HG02610 (cell line): ENCODE results near the gene SLCO2A1.

Source experiments
- ATAC-seq: cut with Tn5 transposase; IDR thresholded peaks from one replicate; pipeline ENCODE4 v1.9.1; 2021; ENCODE audit warnings: mild to moderate bottlenecking, moderate library complexity; ENCODE audit not compliant: unreplicated experiment

Gene SLCO2A1

DNA sequence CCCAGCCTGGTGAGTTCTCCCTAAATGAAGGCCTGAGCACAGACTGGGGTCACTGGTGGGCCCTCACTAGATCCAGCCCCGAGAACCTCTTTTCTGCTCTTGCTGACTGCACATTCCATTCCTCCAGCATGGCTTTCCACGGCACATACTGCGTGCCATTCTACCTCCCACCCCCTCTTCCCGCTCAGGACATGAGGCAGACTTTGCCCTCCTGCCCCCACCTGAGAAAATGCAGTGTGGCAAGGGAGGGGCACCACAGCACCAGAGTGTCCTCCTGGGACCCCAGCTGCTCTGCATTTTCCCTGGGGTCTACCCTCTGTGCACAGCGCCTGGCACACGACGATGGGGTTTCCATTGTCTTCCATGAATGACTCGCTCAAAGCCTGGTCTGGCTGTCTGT, 6.1 kb upstream of the SLCO2A1 start:
- no peak for ATAC-seq

DNA sequence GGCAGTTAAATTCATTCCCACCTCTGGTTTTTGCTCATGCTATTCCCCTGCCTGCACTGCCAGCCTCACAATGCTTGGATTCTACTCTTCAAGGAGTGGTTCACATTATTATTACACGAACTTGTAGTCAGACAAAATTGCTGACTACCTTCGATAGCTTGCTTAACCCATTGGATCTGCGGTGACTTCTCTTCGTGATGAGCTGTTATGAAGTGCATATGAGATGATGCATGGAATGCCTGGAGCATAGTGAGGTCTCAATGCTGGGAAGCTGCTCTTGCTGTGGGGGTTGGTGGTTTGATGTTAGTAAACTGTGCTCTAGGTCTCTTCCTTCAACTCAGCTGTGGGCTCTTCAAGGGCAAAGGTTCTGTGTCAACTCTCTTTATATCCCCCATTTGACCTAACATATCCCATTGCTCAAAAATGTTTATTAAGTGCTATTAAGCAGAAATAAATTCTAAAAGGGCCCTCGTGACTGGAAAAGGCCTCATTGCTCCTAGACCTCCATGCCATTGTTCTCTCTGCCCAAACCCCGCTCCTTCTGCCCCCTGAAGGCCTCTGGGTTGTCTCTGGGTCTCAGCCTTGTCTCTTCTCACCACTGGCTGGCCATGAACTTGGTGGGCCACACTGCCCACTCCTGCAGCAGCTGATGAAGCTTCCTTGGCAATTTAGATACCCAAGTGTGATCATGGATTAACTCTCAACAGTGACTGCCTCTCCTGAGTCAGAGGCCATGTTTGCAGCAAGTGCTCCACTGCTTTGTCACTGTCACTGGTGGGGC, 4.5 kb upstream of the SLCO2A1 start:
- no peak for ATAC-seq

DNA sequence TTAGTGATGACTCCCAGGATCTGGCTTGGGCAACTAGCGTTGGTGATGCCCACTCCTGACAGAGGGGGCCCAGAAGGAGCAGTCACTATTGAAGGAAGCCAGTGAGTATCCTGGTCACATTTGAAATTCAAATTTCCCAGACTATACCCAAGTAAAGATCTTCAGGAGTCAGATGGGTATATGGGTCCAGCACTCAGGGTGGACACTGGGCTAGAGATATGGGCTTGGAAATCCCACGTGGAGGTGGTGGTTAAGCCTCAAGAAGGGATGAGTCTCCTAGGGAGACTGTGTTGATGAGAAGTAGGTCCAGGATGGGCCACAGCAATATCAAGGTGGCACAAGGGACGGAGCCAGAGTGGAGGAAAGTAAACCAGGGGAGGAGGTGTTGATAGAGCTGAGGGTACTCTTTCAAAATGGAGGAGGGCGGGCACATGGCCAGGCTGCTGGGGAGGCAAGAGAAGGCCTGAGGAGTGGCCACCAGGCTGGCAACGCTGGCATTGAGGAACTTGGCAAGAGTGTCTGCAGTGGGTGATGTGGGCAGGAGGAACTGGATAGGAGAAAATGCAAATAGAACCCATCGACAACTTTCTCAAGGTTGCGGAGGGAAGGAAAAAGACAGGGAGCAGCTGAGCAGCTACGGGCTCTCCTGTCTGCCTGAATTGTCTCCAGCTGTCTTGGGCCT, 3.7 kb upstream of the SLCO2A1 start:
- ATAC-seq = no peak

DNA sequence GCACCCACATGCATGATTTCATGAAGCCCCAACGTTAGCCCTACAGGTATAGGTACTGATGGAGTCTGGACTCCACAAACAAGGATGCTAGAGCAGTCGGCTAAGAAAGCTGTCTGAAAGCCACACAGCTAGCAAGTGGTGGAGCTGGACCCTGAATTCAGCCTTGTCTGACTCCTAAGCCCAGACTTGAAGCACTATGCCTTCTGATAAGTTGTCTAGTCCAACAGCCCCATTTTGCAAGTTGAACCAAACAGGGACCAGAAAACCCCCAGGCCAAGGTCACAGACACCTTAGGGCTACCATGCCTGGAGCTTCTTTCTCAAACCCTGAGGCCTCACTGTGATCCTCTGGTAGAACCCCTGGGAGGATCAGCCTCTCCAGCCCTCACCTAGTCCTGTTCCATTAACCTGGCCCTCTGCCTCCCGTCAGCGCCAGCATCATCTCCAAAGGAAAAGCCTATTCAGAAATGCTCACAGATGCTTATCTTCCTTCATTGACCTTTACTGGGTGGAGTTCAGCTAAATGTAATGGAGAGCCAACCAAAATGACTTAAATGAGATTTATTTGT, 1.7 kb upstream of the SLCO2A1 start:
- ATAC-seq = no peak

DNA sequence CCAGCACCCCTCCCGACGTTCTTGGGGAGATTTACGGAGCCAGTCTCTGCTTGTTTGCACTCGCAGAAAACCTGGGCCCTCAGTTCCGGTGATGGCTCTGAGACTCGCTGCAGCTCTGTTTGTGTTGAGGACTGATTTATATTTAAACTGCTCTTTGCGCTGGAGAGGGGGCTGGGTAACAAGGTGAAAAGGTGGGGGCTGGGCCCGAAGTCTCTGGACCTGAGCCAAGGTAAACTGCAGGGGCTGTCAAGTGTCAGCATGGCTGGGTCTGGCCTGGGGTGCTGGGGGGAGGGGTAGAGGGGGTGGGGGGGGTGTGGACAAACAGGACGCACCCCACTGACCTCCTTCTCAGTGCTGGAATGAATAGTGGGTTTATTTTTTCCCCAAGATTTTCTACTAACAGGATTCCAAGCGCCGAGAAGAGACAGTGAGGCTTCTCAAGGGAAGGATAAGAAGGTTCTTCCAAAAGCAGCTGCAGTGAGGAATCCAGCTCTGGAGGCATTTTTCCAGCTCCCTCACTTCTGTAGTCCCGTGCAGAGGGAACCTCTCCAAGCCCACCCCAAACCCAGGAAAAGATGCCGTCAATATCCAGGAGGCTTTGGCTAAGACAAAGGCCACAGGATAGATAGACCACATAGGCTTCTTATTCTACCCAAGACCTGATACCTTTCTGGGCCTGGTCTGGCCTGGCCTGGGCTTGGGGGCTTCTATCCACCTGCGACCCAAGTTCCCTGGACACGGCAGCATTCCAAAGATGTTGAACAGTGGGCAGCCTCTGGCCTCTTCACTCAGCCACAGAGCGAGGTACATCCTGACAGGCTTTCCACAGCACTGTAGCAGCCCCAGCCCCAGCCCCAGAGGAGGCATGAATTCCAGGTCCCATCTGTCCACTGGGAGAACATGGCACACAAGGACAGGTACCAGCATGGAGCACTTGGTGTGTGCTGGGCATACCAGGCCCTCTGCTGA, 938 bp upstream of the SLCO2A1 start:
- no peak for ATAC-seq

DNA sequence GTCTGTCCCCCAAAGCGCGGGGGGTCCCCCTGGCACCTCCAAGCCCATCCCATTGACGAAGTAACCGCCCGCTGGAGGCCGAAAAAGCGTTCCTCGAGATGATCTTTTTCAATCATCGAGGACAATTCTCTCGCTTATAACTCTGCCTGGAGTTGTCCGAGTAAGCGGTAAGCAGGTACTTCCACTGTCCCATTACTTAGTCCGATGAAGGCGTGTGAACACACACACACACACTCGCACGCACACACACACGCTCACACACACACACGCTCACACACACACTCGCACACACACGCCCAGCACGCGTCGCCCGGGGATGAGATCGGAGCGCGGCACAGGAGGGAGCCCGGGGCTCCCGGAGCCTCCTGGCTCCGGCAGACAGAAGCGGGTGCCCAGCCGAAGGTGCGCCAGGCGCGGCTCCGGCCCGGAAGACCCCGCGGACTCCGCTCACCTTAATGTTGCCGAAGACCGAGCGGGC, 430 bp downstream of the SLCO2A1 start:
- no peak for ATAC-seq

DNA sequence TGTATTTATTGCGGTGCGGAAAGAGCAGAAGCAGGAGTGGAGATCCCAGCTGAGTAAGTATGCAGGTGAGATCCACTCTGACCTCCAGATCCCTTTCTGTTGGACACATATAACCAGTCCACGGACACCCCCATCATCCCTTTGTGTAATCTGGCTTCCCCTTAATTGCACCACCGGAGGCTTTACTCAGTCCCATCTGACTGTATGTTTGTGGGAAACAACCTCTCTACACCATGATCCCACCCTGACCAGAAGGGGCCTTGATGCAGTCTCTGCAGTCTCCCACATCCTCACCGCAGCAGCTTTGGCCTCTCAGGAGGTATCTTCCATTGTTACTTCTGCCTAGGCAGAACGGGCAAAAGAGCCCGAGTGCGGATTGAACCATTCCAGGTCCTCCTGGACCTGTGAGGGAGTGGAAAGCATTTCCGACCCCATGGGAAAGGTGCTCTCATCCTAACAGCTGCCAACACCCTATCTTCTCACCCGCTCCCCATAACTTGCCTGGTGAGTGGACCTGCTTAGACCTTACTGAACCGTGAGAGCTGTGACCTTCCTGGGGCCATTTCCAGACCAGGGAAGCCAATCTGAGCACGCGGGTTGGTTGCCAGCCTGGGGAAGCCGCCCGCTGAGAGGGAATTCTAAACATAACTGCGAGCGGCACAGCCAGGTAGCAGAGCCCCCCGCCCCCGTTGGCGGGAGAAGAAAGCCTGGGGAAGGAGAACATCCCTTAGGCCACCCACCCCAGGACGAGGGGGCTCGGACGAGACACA, 1.1 kb downstream of the SLCO2A1 start:
- ATAC-seq = no peak

DNA sequence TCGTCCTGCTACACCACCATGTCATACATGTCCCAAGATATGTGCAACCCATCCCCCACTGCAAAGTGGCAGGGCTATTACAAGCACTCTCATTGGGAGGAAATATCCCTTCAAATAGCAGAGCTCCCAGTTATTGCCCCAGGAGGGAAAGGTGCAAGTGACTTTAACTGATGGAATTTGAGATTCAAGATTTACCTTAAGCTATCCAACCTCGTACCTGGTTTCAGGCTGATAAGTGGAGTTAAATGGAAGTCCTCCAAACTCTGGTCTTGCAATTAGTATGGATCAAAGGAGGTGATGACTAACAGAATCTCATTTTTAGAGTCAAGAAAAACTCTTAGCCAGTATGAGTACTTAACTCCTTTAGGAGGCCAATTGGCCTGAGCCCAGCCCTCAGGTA, 2.1 kb downstream of the SLCO2A1 start:
- ATAC-seq = no peak

DNA sequence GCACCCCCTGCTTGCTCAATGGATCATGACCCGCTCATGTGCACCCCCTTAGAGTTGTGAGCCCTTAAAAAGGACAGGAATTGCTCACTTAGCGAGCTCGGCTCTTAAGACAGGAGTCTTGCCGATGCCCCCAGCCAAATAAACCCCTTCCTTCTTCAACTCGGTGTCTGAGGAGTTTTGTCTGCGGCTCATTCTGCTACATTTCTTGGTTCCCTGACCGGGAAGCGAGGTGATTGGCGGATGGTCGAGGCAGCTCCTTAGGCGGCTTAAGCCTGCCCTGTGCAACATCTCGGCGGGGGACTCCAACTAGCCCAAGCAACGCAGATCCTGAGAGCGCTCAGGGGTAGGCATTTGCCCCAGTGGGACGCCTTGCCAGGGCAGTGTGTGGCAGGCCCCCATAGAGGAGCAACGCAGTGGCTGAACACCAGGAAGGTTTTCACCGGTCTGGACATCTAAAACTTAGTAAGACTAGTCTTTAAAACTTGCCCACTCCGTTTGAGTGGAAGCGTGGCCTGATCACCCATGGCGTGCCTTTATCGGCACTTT, 9.5 kb downstream of the SLCO2A1 start:
- no peak for ATAC-seq

DNA sequence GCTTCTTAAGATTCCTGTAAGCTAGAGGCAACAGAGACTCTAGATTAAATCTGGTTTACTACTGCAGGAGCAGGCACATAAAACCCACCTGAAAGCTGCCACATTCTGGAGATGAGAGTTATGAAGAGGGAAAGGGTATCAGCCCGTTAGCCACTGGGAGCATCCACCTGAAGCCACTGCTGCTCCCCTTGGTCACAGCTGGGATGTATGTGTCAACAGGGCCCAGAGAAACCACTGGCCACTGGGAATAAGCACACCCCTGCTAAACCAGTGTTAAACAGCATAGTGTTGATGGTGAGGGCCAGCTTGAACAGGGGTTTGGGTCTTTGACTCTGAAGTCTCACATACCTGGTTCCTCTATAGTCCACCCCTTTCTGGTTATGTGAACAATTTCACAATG, 10.9 kb downstream of the SLCO2A1 start:
- no peak for ATAC-seq

DNA sequence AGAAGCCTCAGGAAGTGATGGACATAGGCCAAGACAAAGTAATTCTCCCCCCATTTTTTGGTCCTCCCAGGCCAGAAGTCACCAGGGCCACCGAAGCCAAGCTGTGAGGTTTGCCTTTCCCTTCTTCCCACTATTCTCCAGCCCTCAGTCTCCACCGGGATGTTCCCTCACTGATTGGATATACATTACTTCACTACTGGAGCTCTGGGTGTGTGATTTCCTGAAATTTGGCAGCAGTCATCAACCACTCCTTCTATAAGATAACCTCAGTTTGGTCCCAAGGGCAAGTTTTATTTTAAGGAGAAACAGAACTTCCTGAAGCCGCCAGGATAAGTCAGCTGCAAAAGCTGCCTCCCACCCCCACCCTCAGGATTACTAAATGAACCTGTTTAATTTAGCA, 11.3 kb downstream of the SLCO2A1 start:
- no peak for ATAC-seq

DNA sequence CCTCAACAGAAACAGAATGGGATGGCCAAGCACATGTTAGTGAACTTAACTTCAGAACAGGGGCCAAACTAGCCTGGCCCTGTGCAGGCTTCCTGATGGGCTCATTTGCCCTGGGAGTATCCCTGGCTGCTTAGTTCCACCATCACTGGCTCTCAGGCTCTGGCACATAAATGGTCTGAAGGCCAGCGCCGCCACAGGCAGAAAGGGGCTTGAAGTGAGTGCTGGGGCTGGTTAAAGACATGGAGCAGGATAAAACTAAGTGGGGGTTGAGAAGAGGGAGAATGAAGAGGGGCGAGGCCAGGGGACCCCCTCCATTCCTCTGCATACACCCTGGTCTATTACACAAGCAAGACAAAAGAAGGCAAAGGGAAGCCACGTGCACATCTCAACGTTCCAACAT, 12.2 kb downstream of the SLCO2A1 start:
- ATAC-seq = no peak

DNA sequence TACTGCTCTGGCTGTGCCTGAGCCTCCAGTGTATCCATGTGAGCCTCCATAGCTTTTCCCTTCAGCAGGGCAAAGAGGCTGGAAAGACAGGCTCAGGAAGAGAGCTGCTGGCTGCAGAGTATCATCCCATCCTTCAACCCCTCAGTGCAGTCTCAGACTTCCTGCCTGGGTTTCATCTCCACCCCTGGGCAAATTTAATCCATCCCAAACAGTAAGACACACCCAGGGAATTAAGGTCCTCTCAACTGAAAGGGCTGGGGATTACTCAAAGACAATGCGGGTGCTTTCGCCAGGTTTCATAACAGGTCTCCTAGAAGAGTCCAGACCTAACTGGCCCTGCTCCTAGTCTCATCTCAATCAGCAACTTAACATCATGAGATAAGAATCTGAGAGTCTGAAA, 15.5 kb downstream of the SLCO2A1 start:
- no peak for ATAC-seq

DNA sequence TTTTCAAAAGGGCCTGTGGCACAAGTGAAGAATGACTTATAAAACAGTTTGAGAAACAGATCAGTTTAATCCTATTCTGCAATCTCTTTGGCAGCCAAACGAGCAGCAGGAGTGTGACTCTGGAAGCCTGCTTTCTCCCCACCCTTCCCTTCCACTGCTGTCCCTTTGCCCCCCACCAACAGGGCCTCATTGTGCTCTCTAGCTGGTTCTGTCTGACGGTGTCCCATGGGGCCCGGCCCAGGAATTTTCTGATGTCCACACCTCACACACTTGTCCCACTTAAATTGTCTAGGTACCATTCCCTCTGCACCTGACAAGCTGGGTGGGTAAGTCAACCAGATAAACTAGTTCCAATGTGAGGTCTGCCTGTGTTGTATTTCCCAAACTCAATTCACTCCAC, 16.4 kb downstream of the SLCO2A1 start:
- no peak for ATAC-seq

DNA sequence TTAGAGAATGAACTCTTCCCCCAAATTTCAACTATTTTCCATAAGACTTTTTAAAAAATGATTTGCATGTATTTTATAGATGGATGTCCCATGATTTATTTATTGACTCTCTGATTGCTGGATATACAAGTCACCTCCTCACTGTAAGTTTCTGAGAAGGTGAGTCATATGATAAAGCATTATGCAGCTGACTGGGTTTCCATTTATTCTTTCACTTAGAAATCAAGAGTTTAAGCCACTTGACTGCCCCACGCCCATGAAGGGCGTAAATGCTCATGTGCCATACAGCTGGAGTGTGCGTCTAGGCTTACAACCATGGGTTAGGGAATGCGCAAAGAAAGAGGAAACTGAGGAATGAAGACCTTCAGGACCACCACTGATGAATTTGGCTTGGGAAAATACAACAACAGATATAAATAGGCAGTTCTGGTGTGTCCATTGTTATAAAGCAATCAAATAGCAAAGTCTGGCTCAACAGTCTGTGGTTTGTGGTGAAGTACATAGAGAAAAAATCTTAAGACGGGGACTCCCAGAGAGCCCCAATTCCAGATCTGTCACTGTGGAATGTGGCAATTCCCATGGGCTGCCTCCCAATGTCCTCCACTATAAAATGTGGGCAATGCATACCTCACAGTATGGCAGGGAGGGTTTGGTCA, 20.3 kb downstream of the SLCO2A1 start:
- ATAC-seq = no peak

DNA sequence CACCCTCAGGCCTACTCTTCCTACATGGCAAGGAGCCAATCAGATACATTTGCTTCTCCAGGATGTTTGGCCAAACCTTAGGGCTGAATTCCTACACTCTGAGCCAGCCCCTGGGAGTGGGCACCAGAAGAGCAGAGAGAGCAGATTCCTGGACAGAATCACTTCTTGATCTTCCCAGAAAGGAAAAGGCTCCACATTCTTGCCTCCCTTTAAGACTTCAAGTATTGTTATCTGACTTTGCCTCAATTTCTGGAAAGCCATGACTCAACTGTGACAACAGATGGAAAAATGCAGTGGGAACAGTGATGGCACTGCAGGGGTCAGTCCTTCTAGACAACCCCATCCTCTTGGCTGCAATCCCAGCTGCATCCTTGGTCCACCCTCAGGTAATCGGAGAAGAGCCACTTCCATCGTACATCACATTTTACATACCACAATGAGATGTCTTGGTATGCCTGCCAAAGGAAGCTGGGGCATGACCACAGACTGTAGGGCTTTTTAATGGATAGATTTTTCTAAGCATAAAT, 21.0 kb downstream of the SLCO2A1 start:
- ATAC-seq = no peak

DNA sequence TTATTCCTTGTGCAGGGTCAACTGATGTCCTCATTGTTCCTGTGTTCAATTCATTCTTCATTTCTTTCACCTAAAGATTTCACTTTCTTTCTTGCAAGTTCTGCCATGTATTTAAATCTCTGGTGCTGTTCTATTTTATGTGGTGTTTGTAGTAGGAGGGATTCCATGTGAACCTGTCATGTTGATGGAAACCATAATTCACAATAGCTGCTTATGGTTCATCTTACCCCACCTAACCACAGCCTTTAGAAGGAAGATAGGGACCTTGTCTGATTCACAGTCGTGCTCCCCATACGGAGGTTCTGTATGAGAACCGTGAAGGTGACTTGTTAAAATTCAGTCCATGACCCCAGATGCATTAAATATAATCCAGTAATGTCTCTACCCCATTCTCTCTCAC, 21.9 kb downstream of the SLCO2A1 start:
- ATAC-seq = no peak

DNA sequence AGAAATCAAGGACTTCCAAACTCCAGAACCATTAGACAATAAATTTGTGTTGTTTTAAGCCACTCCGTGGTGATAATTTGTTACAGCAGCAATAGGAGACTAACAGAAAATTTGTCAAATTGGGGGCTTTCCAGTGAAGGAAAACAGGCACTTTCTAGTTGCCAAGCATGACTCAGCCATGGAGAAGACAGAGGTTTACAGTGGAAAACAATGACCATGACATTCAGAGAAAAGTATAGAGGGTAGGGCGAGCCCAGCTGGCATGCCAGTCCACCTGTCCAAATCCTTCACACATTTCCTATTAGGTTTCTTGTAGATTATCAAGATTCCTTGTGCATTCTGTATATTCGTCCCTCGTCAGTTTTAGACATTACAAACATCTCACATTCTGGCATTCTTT, 24.9 kb downstream of the SLCO2A1 start:
- no peak for ATAC-seq

DNA sequence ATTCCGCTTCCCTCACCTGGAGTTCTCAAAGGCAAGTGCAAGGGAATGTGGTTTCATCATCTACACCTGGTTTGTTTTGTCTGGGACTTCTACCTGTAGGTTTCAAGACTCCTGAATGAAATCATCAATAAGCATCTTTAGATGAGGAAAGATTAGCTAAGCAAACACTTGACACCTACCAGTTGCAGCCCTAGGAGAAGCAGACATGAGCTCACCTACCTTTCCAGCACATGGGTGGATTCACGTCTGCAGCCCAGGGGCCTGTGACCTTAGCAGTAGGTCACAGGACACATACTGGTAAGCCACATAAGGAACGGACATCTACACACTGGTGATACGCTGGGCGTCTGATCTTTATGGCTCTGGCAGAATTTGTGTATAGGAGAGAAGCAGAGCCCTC, 26.7 kb downstream of the SLCO2A1 start:
- ATAC-seq = no peak
